Liver (tissue), 9 donors: ENCODE measurements around the gene OBI1. TPM values are rescaled to one million over a fixed set of nuclear protein-coding genes. Genes with fewer than 3 reads are reported as not detected.

Experiments used
- DNase-seq: peaks from one replicate; pipeline ENCODE4 v3.0.0-alpha.2; 2017; ENCODE audit warnings: low spot score
- H3K27ac ChIP-seq, 2 donors: one replicate each; pipeline ENCODE4 v1.7.0; 2013; ENCODE audit warnings: inconsistent platforms in 2 of 2, low read length in 2 of 2, control low read depth in 1 of 2, low read depth in 1 of 2, mild to moderate bottlenecking in 1 of 2
- H3K27me3 ChIP-seq, 4 donors: one replicate each; pipeline versions ENCODE4 v1.6.1 to v1.7.0; 2013; ENCODE audit warnings: low read length in 3 of 4, inconsistent platforms in 1 of 4, mild to moderate bottlenecking in 1 of 4, moderate library complexity in 1 of 4; ENCODE audit not compliant: control insufficient read depth in 4 of 4, insufficient read depth in 4 of 4
- H3K36me3 ChIP-seq, 4 donors: one replicate each; pipeline versions ENCODE4 v1.6.1 to v1.7.0; 2013; ENCODE audit warnings: low read length in 3 of 4, mild to moderate bottlenecking in 3 of 4, low read depth in 1 of 4, moderate library complexity in 1 of 4; ENCODE audit not compliant: control insufficient read depth in 4 of 4, insufficient read depth in 3 of 4
- H3K4me1 ChIP-seq, 4 donors: one replicate each; pipeline versions ENCODE4 v1.6.1 to v1.7.0; 2013; ENCODE audit warnings: low read length in 3 of 4, mild to moderate bottlenecking in 3 of 4, moderate library complexity in 1 of 4; ENCODE audit not compliant: control insufficient read depth in 4 of 4, insufficient read depth in 4 of 4
- H3K4me3 ChIP-seq, 3 donors: one replicate each; pipeline versions ENCODE4 v1.6.1 to v1.7.0; 2013; ENCODE audit warnings: low read length in 3 of 3, control low read depth in 1 of 3, low read depth in 1 of 3, mild to moderate bottlenecking in 1 of 3
- H3K9ac ChIP-seq, 2 donors: one replicate each; pipeline ENCODE4 v1.7.0; 2013; ENCODE audit warnings: low read length in 2 of 2, mild to moderate bottlenecking in 2 of 2, moderate library complexity in 2 of 2, control low read depth in 1 of 2, low read depth in 1 of 2
- H3K9me3 ChIP-seq, 4 donors: one replicate each; pipeline versions ENCODE4 v1.6.1 to v1.7.0; 2013; ENCODE audit warnings: low read length in 3 of 4; ENCODE audit not compliant: control insufficient read depth in 4 of 4
- ATF3 ChIP-seq: IDR thresholded peaks from 2 replicates; pipeline ENCODE4 v1.6.1; 2016; ENCODE audit warnings: antibody characterized with exemption
- CTCF ChIP-seq: fragments of 150-350 bp; IDR thresholded peaks from 2 replicates; pipeline ENCODE4 v1.5.1; 2017; ENCODE audit warnings: improper control_type of control experiment, low read depth, low read length; ENCODE audit not compliant: missing input control
- EGR1 ChIP-seq, 2 donors: IDR thresholded peaks; 2 replicates each; pipeline ENCODE4 v1.6.1; 2016 to 2018; ENCODE audit warnings: antibody characterized with exemption in 2 of 2, low read depth in 2 of 2
- FOXA1 ChIP-seq: IDR thresholded peaks from 2 replicates; pipeline ENCODE4 v1.6.1; 2016; ENCODE audit warnings: antibody characterized with exemption
- FOXA2 ChIP-seq: IDR thresholded peaks from 2 replicates; pipeline ENCODE4 v1.6.1; 2016; ENCODE audit warnings: antibody characterized with exemption
- GABPA ChIP-seq, 2 donors: IDR thresholded peaks in 1 of 2; conservative IDR thresholded peaks in 1 of 2; 2 replicates each; pipeline ENCODE4 v1.6.1; 2016; ENCODE audit warnings: antibody characterized with exemption in 2 of 2, mild to moderate bottlenecking in 1 of 2, moderate library complexity in 1 of 2
- HNF4A ChIP-seq, 2 donors: conservative IDR thresholded peaks; 2 replicates each; pipeline ENCODE4 v1.6.1; 2016; ENCODE audit warnings: antibody characterized with exemption in 2 of 2, mild to moderate bottlenecking in 2 of 2
- HNF4G ChIP-seq: IDR thresholded peaks from 2 replicates; pipeline ENCODE4 v1.6.1; 2016; ENCODE audit warnings: antibody characterized with exemption
- JUND ChIP-seq, 2 donors: IDR thresholded peaks; 2 replicates each; pipeline ENCODE4 v1.6.1; 2016; ENCODE audit warnings: antibody characterized with exemption in 2 of 2
- MAX ChIP-seq: IDR thresholded peaks from 2 replicates; pipeline ENCODE4 v1.6.1; 2016; ENCODE audit warnings: antibody characterized with exemption
- NR2F2 ChIP-seq: IDR thresholded peaks from 2 replicates; pipeline ENCODE4 v1.6.1; 2016; ENCODE audit warnings: antibody characterized with exemption
- RAD21 ChIP-seq, 2 donors: IDR thresholded peaks; 2 replicates each; pipeline ENCODE4 v1.6.1; 2016; ENCODE audit warnings: antibody characterized with exemption in 2 of 2, mild to moderate bottlenecking in 2 of 2
- REST ChIP-seq: IDR thresholded peaks from 2 replicates; pipeline ENCODE4 v1.6.1; 2016; ENCODE audit warnings: antibody characterized with exemption, mild to moderate bottlenecking
- RXRA ChIP-seq, 2 donors: IDR thresholded peaks; 2 replicates each; pipeline ENCODE4 v1.6.1; 2017 to 2018; ENCODE audit warnings: antibody characterized with exemption in 2 of 2, mild to moderate bottlenecking in 1 of 2
- SP1 ChIP-seq: IDR thresholded peaks from 2 replicates; pipeline ENCODE4 v1.6.1; 2018; ENCODE audit warnings: antibody characterized with exemption, mild to moderate bottlenecking
- YY1 ChIP-seq: IDR thresholded peaks from 2 replicates; pipeline ENCODE4 v1.6.1; 2016; ENCODE audit warnings: antibody characterized with exemption, mild to moderate bottlenecking
- ZBTB33 ChIP-seq: IDR thresholded peaks from 2 replicates; pipeline ENCODE4 v1.6.1; 2016; ENCODE audit warnings: antibody characterized with exemption
- WGBS: extraction: QIAGEN DNeasy Blood & Tissue Kit; methylation state at CpG from one replicate; pipeline ENCODE4 v1.1.7; 2013; 5-methylcytosine and 5-hydroxymethylcytosine counted together
- polyA plus RNA-seq, 2 donors: library from polyadenylated mRNA; stranded (reverse) in 1 of 2; unstranded in 1 of 2; fragments of 200-250 nt in 1 of 2; fragments of >200 nt in 1 of 2; fragmentation: Nextera tagmentation in 1 of 2; extraction: Ambion mirVana in 1 of 2; gene quantifications; one replicate each; pipeline versions ENCODE4 v1.2.1 to v1.2.3, GENCODE V29; 2013 to 2015
- total RNA-seq, 2 donors: library from RNA; depleted of rRNA; stranded (reverse); fragments of >200 nt; gene quantifications; one replicate each; pipeline ENCODE4 v1.2.3, GENCODE V29; 2014
- donor health status: healthy.
- donor health status: healthy.
- donor health status: healthy.
- donor health status: healthy.
- donor health status: healthy.

The OBI1 gene
- total and polyA plus RNA-seq, 4 donors = 1.7 to 8.9 (median 3.0) TPM

- H3K4me3 ChIP-seq = no peak overlapping the region
- 11% methylated on average over 21 of the region's 21 CpGs for WGBS
Observed at GRCh38 chr13:78586706-78587105, 72.2 kb downstream of the OBI1 start.

GRCh38 chr13:78576261-78576660 is 82.7 kb downstream of the OBI1 start:
- H3K36me3 ChIP-seq = no peaks in the 10 kb centered on the region
- no peaks in the 10 kb centered on the region for H3K9me3 ChIP-seq
- no peak for TF ChIP-seq MAX
- TF ChIP-seq NR2F2 = no peak
- TF ChIP-seq SP1 = no peak
- no peak for TF ChIP-seq RAD21 (IDR thresholded peaks at IDR 0.05)
- TF ChIP-seq YY1 = no peak
- TF ChIP-seq GABPA (IDR thresholded peaks at IDR 0.05 in 1 of 2, conservative IDR thresholded peaks at IDR 0.05 in 1 of 2) = no peak
- TF ChIP-seq ATF3 = no peak
- TF ChIP-seq CTCF = no peak
- no peak for TF ChIP-seq RXRA (IDR thresholded peaks at IDR 0.05)
- no peak for TF ChIP-seq FOXA1
- TF ChIP-seq ZBTB33 = no peak
- no peak for TF ChIP-seq REST
- no peak for TF ChIP-seq JUND (IDR thresholded peaks at IDR 0.05)
- TF ChIP-seq HNF4A (conservative IDR thresholded peaks at IDR 0.05) = no peak
- TF ChIP-seq EGR1 (IDR thresholded peaks at IDR 0.05; ENCODE audit: low read depth in 2 of 2) = no peak
- 85% methylated on average over 4 of the region's 4 CpGs for WGBS
- no peak overlapping the region for H3K9ac ChIP-seq
- peaks cover 0 to 3% (median 0%) of the 10 kb centered on the region in 4 donors for H3K27me3 ChIP-seq
- H3K4me1 ChIP-seq = no peaks in the 10 kb centered on the region
- no peak for DNase-seq
- H3K27ac ChIP-seq = no peak overlapping the region
- H3K4me3 ChIP-seq = no peak overlapping the region

More at GRCh38 chr13:78586706-78587105, 72.2 kb downstream of the OBI1 start:
- TF ChIP-seq FOXA2 = no peak
- TF ChIP-seq HNF4G = no peak
- Histone ChIP-seq H3K9ac (no peak overlapping the region), H3K27me3 (peaks cover 2 to 14% (median 8%) of the 10 kb centered on the region in 4 donors), H3K36me3 (no peaks in the 10 kb centered on the region), H3K9me3 (no peaks in the 10 kb centered on the region), H3K4me1 (no peaks in the 10 kb centered on the region), H3K27ac (no peak overlapping the region)
- no peak for DNase-seq
